Measurements from ENCODE around the gene RBM43.

DNA sequence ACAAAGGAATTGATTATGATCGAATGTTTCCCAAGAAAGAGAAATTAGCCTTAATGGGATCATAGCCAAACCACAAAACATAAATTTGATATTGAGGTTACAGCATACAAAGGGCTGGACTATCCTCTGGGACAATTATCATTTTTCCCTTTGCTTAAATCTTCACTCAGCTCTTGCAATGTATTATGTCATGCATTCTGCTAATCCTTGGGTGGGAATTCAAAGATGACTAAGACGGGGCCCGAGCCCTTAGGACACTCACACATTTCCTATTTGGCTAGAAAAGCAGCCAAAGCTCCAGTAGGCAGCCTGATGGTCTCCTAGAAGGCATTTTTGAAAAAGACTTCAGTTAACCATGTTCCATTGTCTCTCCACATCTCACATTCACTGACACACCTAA lies 45.0 kb upstream of the RBM43 start:
- TF ChIP-seq, protein P1, sequence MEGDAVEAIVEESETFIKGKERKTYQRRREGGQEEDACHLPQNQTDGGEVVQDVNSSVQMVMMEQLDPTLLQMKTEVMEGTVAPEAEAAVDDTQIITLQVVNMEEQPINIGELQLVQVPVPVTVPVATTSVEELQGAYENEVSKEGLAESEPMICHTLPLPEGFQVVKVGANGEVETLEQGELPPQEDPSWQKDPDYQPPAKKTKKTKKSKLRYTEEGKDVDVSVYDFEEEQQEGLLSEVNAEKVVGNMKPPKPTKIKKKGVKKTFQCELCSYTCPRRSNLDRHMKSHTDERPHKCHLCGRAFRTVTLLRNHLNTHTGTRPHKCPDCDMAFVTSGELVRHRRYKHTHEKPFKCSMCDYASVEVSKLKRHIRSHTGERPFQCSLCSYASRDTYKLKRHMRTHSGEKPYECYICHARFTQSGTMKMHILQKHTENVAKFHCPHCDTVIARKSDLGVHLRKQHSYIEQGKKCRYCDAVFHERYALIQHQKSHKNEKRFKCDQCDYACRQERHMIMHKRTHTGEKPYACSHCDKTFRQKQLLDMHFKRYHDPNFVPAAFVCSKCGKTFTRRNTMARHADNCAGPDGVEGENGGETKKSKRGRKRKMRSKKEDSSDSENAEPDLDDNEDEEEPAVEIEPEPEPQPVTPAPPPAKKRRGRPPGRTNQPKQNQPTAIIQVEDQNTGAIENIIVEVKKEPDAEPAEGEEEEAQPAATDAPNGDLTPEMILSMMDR (optimal IDR thresholded peaks at IDR 0.05 in 1 of 3, IDR thresholded peaks at IDR 0.05 in 1 of 3, conservative IDR thresholded peaks at IDR 0.05 in 1 of 3; ENCODE audit: extremely low read depth in 1 of 3, insufficient read depth in 2 of 3, low read length in 3 of 3), result no peak
- no peak for TF ChIP-seq EZH2 (IDR thresholded peaks at IDR 0.05; ENCODE audit: low read length)
